ENCODE measurements around the gene ZFHX3.

DNA sequence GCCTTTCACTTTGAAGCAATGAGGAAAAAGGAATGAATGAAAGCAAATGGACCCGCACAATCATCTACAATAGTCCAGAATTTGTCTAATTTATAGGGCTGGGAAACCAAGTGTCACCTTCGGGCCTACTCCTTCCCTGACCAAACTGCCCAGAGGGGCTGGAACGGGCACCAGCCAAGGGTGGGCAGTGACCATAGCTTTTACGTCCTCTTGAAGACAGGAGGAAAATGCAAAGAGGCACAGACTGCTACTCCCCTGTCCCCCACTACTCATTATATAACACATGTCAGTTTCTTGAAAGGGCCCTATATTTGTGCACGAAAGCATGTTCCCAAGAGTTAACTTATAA, 122.3 kb downstream of the ZFHX3 start:
- TF ChIP-seq, protein P1, sequence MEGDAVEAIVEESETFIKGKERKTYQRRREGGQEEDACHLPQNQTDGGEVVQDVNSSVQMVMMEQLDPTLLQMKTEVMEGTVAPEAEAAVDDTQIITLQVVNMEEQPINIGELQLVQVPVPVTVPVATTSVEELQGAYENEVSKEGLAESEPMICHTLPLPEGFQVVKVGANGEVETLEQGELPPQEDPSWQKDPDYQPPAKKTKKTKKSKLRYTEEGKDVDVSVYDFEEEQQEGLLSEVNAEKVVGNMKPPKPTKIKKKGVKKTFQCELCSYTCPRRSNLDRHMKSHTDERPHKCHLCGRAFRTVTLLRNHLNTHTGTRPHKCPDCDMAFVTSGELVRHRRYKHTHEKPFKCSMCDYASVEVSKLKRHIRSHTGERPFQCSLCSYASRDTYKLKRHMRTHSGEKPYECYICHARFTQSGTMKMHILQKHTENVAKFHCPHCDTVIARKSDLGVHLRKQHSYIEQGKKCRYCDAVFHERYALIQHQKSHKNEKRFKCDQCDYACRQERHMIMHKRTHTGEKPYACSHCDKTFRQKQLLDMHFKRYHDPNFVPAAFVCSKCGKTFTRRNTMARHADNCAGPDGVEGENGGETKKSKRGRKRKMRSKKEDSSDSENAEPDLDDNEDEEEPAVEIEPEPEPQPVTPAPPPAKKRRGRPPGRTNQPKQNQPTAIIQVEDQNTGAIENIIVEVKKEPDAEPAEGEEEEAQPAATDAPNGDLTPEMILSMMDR (IDR thresholded peaks at IDR 0.05; ENCODE audit: low read depth, low read length): no peak
- no peak for TF ChIP-seq EZH2phosphoT487 (IDR thresholded peaks at IDR 0.05; ENCODE audit: low read depth)
